GM10847 (cell line): ENCODE data around the gene NPR3.

Source experiments
- POLR2A ChIP-seq: IDR thresholded peaks from 2 replicates; pipeline ENCODE4 v1.6.1; 2011; ENCODE audit not compliant: insufficient read length; ENCODE audit errors: extremely low read depth

NPR3 gene

GRCh38 chr5:32729651-32730050 lies 18.5 kb downstream of the NPR3 start:
- no peak for TF ChIP-seq POLR2A

- TF ChIP-seq POLR2A: no peak
These were observed 22.6 kb downstream of the NPR3 start for GRCh38 chr5:32733590-32734340.

- TF ChIP-seq POLR2A: no peak
These were observed 23.8 kb downstream of the NPR3 start for GRCh38 chr5:32734827-32735378.

GRCh38 chr5:32735512-32735911 lies 24.4 kb downstream of the NPR3 start:
- TF ChIP-seq POLR2A: no peak

- no peak for TF ChIP-seq POLR2A
These were observed 25.7 kb downstream of the NPR3 start for GRCh38 chr5:32736842-32737241.

GRCh38 chr5:32740651-32741050 lies 29.5 kb downstream of the NPR3 start:
- TF ChIP-seq POLR2A: no peak

- no peak for TF ChIP-seq POLR2A
These were observed 34.2 kb downstream of the NPR3 start for GRCh38 chr5:32745317-32745716.

- TF ChIP-seq POLR2A: no peak
These were observed 41.3 kb downstream of the NPR3 start for GRCh38 chr5:32752411-32752810.

GRCh38 chr5:32753051-32753450 lies 41.9 kb downstream of the NPR3 start:
- TF ChIP-seq POLR2A: no peak

- TF ChIP-seq POLR2A: no peak
These were observed 42.6 kb downstream of the NPR3 start for GRCh38 chr5:32753765-32754164.

- no peak for TF ChIP-seq POLR2A
These were observed 43.2 kb downstream of the NPR3 start for GRCh38 chr5:32754284-32754683.

- TF ChIP-seq POLR2A: no peak
These were observed 49.0 kb downstream of the NPR3 start for GRCh38 chr5:32760091-32760509.

GRCh38 chr5:32765266-32765665 lies 54.1 kb downstream of the NPR3 start:
- TF ChIP-seq POLR2A: no peak

GRCh38 chr5:32767948-32768467 lies 56.9 kb downstream of the NPR3 start:
- no peak for TF ChIP-seq POLR2A

GRCh38 chr5:32769711-32770110 lies 58.6 kb downstream of the NPR3 start:
- no peak for TF ChIP-seq POLR2A

GRCh38 chr5:32770444-32770843 lies 59.3 kb downstream of the NPR3 start:
- no peak for TF ChIP-seq POLR2A

- TF ChIP-seq POLR2A: no peak
These were observed 59.9 kb downstream of the NPR3 start for GRCh38 chr5:32771037-32771436.

GRCh38 chr5:32773944-32774343 lies 62.8 kb downstream of the NPR3 start:
- TF ChIP-seq POLR2A: no peak
